Measurements from ENCODE around the gene MAGEB17.
A peak's percentile ranks its signal among the peaks of the same experiment; 100 is the strongest.
"Not testable (repeated sequence)": the region's sequence is repeated elsewhere in the genome, so short reads cannot be mapped to it uniquely, and the experiment has no call there.

The MAGEB17 gene

DNA sequence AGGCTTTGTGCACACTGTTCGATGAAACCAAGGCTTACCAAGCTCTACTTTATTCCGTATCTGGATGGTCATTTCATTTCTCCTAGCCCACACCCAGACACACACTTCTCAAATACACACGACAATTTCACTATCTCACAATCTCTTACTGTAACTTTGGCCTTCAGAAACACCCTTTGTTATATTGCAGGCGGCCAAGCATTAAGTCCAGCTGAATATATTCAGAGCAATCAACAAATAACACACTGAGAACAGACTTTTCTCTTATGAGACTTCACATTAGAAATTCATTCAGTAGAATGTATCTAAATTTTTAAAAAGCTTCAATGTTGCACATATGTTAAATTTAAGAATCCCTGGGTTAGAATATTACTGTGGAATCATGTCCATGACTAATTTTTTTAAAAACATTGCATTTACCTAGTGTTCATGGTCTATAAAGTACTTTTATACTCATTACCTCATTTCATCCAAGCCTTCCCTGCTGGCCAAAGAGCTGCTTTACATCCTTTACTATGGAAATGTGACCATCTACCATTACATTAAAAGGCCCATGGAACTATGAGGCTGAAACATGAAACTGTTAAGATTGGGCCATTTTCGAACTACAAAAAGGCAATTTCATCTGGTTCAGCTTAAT lies 10.5 kb upstream of the MAGEB17 start:
- no peak for FAIRE-seq

DNA sequence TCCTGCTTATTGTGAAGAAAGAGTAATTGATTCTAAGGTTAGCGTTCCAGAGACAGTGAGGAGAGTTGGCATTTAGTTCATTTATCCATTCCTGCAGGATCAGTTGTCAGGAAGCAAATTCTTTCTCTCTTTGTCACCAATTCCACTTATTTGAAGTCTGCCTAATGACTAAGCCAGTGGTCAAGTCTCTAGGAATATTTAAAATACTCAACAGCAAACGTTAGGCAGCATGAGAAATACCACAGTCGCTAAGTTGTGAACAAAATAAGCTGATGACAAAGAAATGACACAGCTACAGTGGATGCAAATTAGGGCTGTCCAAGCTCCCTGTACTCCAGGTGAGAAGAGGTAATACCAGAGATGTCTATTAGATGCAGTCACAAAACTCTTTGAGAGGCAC lies 6.6 kb upstream of the MAGEB17 start:
- FAIRE-seq, result no peak

DNA sequence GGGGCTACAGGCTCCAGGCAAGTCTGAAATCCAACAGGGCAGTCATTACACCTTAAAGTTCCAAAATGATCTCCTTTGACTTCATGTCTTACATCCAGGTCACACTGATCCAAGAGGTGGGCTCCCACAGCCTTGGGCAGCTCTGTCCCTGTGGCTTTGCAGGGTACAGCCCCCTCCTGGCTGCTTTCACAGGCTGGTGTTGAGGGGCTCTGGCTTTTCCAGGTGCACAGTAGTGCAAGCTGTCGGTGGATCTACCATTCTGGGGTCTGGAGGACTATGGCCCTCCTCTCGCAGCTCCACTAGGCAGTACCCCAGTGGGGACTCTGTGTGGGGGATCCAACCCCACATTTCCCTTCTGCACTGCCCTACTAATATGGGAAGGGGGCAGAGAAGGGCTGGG lies 6.1 kb upstream of the MAGEB17 start:
- FAIRE-seq, result not testable (repeated sequence)

- FAIRE-seq, result no peak
Observed at GRCh38 chrX:16162391-16162790, 4.9 kb upstream of the MAGEB17 start.

DNA sequence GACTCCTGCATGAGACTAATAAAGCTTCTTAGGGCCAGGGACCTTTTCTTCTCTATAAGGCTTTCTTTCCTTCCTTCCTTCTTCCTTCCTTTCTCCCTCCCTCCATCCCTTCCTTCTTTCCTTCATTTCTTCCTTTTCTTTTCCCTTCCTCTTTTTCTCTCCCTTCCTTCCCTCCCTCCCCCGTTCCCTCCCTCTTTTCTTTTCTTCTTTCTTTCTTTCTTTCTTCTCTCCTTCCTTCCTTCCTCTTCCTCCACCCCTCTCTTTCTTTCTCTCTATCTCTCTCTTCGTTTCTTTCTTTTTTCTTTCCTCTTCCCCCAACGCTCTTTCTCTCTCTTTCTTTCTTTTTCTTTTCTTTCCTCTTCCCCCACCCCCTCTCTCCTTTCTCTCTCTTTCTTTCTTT lies 2.5 kb upstream of the MAGEB17 start:
- no peak for FAIRE-seq

DNA sequence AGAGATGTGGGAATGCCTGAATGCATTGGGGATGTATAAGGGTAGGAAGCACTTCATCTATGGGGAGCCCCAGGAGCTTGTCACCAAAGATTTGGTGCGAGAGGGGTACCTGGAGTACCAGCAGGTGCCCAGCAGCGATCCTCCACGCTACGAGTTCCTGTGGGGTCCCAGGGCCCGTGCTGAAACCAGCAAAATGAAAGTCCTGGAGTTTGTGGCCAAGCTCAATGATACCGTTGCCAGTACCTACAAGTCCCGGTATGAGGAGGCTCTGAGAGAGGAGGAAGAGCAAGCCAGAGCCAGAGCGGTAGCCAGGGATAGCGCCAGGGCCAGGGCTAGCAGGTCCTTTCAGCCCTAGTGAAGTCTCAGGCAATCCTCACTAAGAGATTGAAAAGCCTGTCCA lies 3.8 kb downstream of the MAGEB17 start:
- no peak for FAIRE-seq

GRCh38 chrX:16171944-16172343 lies 4.7 kb downstream of the MAGEB17 start:
- no peak for FAIRE-seq

DNA sequence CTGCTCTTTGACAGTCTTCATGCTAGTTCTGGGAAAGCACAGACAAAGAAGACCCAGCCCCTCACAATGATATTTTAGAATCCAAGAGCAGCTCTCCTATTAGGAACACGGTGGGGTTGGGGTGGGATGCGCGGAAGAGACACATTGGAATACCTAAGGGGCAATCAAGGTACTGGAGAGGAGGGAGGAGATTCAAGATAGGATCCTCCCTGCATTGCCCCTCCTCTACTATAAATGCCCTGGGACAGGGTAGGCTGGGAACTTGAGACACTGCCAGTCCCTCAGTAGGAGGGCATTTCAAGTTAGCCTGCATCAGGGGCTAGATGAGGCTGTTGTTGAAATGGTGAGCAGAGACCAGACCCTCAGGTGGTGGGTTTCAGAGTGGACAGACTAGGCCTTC lies 5.1 kb downstream of the MAGEB17 start:
- no peak for FAIRE-seq

DNA sequence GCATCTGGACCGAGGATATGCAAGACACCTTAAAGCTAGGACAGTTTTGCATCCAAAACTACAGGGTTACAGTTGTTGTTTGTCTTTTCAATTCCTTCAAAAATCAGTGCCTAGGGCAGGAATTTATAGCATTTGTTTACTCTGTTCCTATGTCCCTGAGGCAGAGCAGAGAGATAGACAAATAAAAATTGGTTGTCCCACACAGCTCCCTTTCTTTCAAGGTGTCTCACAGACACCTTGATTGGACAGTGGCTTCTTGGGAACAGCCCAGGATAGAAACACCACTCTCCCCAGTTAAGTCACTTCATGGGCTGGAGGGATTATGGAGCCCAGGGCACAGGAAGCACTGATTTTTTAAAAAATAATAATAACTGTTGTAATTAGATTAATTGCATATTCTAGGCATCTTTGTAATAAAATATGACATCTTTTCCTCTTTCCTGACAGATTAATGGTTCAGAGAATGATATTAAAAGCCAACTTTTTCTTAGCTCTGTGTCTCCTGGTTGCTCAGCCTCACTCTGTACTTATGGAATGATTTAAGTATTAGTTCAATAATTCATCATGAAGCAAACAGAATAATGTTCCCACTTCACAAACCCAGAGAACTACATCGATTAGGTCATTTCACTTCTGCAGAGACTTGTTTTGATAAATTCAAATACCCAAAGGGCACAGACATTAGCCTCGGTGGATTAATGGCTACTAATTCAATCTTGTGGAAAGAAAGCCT lies 8.2 kb downstream of the MAGEB17 start:
- no peak for FAIRE-seq

DNA sequence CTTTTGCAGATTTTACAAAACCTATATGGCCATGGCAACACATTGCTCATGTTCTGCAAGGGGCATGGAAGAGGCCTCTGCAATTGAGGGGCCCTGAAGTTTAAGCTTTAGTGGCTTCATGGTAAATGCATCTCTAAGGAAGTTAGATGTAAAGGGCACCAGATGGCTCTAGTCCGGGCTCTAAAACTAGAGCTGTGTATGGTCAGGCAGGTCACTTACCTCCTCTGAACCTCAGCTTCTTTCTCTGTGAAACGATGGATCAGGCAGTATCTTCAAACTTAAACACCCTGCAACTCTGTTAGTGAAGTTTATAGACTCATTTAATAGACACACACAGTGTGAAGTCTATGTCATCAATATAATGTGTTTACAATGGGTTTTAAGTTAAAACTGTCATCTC lies 10.0 kb downstream of the MAGEB17 start:
- FAIRE-seq, result no peak

DNA sequence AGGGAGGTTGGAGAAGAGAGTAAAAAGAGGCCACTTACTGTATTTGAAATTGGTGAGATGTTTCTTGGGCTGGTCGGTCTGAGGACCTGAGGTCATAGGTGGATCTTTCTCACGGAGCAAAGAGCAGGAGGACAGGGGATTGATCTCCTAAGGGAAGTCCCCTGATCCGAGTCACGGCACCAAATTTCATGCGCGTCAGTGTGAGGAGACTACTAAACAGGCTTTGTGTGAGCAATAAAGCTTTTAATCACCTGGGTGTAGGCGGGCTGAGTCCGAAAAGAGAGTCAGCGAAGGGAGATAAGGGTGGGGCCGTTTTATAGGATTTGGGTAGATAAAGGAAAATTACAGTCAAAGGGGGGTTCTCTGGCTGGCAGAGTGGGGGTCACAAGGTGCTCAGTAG lies 16.6 kb downstream of the MAGEB17 start:
- FAIRE-seq, result not testable (repeated sequence)

DNA sequence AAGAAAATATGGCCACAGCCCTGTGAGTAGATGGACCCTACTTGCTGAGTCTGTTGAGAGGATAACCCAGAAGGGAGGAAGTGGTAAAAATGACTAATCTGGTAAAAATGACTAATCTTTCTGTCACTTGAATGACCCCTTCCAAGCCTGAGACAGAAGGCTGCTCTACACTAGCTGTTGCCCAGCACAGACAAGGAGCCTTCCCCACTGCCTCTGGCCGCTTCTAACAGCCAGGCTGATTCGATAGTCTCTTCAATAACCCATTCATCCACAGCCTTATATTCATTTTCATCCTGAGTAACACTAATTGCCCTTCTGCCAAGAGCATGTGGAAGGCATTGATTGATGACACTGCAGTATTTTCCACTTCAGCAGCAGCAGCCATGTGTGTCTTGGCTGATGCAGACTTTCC lies 18.4 kb downstream of the MAGEB17 start:
- no peak for FAIRE-seq

DNA sequence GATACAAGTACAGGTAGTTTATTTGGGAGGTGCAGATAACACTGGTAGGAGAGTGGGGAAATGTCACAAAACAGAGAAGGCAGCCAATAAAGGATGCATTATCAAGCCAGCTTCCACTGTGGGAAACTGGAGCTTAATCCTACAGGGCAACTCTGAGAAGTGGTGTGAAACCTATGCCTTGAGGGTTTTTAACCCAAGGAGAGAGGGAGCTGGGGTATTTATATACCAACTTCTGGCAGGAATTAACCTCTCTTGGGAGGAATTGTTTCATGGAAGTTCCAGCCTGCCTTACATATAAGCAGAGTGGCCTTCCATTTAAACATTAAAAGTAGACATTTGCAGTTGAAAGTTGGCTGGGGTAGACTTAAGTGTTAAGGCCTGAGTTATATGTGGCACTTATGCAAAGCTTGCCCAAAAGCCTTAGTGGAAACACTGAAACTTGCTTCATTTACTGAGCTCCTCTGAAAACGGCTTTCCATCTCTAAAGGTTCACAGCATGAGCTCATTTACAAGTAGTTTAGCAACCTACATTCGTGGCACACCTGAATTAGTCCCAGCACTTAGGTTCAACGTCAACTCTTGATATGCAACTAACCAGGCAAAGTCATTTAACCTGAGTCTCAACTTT lies 19.2 kb downstream of the MAGEB17 start:
- no peak for FAIRE-seq

GRCh38 chrX:16187024-16187760 lies 19.9 kb downstream of the MAGEB17 start:
- no peak for FAIRE-seq

DNA sequence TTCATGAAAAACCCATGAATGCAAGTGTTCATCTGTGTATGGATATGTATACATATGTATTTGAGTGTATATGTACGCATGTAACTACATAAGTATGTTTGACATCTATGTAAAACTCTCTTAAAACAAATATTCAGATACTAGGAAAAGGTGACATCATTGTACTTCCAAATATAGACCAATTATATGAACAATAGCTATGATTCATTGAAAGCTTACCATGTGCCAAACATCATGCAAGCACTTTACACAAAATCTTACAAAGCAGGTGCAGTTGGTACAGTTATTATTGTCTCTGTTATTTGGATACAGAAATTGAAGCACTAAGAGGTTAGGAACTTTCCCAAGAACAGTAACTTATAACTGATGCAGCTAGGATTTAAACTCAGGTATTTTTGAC lies 21.4 kb downstream of the MAGEB17 start:
- no peak for FAIRE-seq

DNA sequence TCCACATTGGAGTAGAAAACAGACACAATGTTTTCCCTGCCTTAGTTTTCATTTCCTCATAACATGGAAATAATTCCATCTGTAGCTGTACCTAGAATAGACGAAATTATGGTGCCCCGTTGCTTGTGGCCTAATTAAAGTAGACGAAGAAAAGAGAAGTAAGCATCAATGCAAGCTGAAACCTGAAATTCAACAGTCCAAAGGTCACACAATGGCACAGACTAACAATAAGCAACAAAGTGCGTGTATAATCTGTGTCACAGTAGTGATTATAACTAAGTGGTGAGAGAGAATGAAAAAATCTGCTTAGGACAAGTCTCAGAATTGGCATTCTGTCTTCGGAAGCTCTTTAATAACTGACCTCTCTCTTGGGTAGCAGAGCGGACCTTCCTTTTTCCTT lies 24.3 kb downstream of the MAGEB17 start:
- FAIRE-seq, result peak; percentile 10

GRCh38 chrX:16196829-16197228 lies 29.5 kb downstream of the MAGEB17 start:
- no peak for FAIRE-seq

DNA sequence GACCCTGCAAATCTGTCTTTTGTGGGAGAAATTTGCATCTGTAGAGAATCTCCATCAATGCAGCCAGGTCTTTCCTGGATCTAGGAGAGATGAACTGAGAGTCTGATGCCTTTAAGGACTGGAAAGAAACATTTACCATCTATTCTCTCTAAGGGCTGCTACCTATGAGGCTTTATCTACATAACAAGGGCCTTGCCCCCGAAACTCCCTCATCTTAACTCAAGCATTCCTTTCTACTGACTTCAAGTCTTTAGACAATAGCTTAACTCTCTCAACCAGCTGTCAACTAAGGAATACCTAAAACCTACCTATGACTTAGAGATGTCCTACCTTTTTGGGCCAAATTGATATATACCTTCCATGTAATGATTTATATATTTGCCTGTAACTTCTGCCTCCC lies 32.1 kb downstream of the MAGEB17 start:
- FAIRE-seq, result no peak

GRCh38 chrX:16202943-16203342 lies 35.7 kb downstream of the MAGEB17 start:
- no peak for FAIRE-seq

DNA sequence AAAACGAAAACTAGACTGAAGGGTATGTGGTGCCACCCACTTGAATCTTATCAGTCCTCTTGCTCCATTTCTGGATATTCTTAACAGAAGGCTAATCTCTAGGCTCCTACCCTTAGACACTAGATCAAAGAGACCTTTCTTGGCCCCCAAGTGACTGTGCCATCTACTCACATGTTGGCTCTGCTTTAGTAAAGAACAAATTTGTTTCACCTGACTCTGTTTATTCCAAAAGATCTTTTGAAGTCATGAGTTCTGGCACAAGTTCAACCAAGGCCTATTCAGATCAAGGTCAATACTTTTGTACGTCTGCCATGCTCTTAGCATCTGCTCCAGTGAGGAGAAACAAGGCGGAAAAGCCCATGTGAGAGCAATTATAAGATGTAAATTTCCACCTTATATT lies 37.3 kb downstream of the MAGEB17 start:
- FAIRE-seq, result no peak

- no peak for FAIRE-seq
Observed at GRCh38 chrX:16205840-16206239, 38.6 kb downstream of the MAGEB17 start.

DNA sequence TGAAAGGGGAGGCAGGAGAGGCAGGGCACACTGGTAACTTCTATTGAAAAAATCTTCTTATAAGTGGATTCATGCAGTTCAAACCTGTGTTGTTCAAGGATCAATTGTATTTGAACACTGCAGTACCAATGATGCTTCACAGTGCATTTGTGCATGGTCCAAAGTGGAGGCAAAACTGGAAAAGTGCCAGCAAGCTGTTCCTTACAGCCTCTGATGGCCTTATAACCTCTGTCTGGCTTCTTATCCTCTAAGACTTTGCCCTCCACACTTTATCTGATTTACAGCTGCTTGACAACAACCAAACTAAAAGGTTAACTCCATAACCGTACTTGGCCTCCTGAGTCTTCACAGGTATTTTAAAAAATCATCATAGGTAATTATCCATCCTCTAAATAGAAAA lies 40.4 kb downstream of the MAGEB17 start:
- FAIRE-seq, result no peak

DNA sequence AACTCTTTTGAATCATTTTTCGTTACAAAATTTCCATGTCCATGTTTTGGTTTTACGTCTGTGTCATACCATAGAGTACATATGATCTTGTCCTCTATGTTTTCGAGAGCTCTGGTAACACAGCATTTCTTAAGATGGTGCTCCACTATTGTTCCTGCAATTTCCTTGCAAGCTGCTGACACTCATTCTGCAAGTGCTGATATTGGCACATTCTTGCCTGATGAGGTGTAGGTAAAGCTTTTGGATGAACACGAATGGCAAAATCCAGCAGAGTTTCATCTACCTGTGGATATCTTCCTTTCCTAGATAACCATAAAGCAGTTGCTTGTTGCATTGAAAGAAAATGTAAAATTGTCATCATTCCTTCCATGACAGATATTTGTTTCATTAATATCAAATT lies 41.3 kb downstream of the MAGEB17 start:
- no peak for FAIRE-seq

- FAIRE-seq, result no peak
Observed at GRCh38 chrX:16210061-16210460, 42.8 kb downstream of the MAGEB17 start.

Data from colon (tissue), 2 donors.